GM10248 (cell line): ENCODE results near the gene DPP7.
"Not testable (repeated sequence)": the region's sequence is repeated elsewhere in the genome, so short reads cannot be mapped to it uniquely, and the experiment has no call there.

Source experiments
- CTCF ChIA-PET: fragments of 300-600 bp; sonication (Branson Sonifier 250); formaldehyde crosslinking; extraction: SDS; loops from one replicate; lab custom pipeline; 2021; ENCODE audit warnings: antibody characterized with exemption; lab: Yijun Ruan, JAX
- POLR2A ChIA-PET: fragments of 350-650 bp; sonication (Branson Sonifier 250); formaldehyde crosslinking; extraction: SDS; loops from one replicate; lab custom pipeline; 2020; ENCODE audit warnings: antibody characterized with exemption; lab: Yijun Ruan, JAX
- DNase-seq: peaks from one replicate; pipeline ENCODE4 v3.0.0; 2012; ENCODE audit errors: extremely low spot score
- CTCF ChIP-seq: IDR thresholded peaks from 2 replicates; pipeline ENCODE4 v1.5.1; 2012; ENCODE audit warnings: mild to moderate bottlenecking, low read depth; ENCODE audit errors: extremely low read depth, missing control alignments, control extremely low read depth

DPP7 gene

GRCh38 chr9:137064027-137064879 lies 50.3 kb downstream of the DPP7 start:
- TF ChIP-seq CTCF, result peak; percentile 94
- peak; percentile 69 for DNase-seq
- POLR2A ChIA-PET, result interaction anchor here (0.6 to 0.8 kb wide), 3 partner anchors 17 to 177 kb away, joined by 3 to 4 read pairs (median 3); no protein-coding TSS in a partner anchor
- CTCF ChIA-PET, result interaction anchor here (0.7 to 11.6 kb wide), 29 partner anchors 8 to 286 kb away, joined by 3 to 202 read pairs (median 5); partner anchors contain the start of genes ABCA2, ANAPC2, FBXW5 and FUT7

DNA sequence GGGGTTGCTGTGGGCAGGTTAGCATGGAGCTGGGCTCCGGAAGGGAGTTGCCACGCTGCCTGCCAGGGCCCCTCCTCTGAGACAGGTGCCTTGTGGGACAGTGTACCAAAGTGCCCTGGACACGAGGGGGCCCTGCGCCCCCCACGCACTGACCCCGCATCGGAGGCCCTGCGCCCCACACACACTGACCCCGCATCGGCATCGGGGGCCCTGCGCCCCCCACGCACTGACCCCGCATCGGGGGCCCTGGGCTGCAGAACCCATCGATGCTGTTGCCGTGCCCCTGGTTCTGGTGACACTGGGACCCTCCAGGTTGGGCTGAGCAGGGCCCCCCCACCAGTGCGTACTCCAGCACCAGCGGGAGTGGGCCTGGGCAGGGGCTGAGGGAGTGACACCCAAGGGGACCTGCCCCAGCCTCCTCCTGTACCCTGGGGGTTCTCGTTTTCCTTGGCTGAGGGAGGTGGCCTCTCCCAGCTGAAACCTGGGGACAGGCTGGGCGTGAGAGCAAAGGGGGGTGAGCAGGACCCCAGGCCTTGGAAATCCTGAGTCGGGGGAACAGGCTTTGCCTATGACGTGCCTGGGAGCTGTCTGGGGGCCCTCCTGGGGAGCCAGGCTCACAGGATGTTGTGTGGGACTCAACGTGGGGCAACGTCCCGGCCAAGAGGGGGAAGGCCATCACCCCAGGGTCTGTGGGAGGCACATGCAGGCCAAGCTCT lies 51.1 kb downstream of the DPP7 start:
- no peak for DNase-seq
- CTCF ChIA-PET, result interaction anchor here (0.7 to 11.6 kb wide), 30 partner anchors 8 to 285 kb away, joined by 3 to 202 read pairs (median 5); partner anchors contain the start of genes ABCA2, ANAPC2, FBXW5 and FUT7
- POLR2A ChIA-PET, result interaction anchor here (0.6 to 0.8 kb wide), 2 partner anchors 139 to 177 kb away, joined by 3 to 4 read pairs; no protein-coding TSS in a partner anchor
- TF ChIP-seq CTCF, result no peak

GRCh38 chr9:137062798-137063197 lies 51.7 kb downstream of the DPP7 start:
- DNase-seq, POLR2A ChIA-PET: not testable (repeated sequence)
- CTCF ChIA-PET, result interaction anchor here (0.8 to 11.6 kb wide), 7 partner anchors 9 to 201 kb away, joined by 3 to 202 read pairs (median 5); partner anchors contain the start of genes ABCA2 and FUT7

DNA sequence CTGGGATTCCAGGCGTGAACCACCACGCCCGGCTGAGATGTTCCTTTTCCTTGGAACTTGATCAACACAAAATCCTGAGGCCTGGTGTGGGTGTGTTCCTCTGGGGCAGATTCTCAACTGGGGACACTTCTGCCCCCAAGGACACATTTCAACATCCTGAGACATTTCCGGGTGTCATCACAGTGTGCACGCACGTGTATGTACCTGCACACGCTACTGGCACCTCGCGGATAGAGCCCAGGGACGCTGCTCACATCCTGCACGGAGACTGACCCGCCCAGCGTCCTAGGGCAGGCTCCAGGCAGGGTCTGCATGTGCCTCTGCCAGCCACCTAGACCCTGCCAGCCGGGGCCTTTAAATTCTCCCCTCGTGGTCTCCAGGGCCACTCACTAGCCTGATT lies 52.1 kb downstream of the DPP7 start:
- ChIA-PET POLR2A (no interaction called here), CTCF (interaction anchor here (1.9 to 11.6 kb wide), 3 partner anchors 9 to 115 kb away, joined by 5 to 202 read pairs (median 48); partner anchors contain the start of genes ABCA2 and FUT7)
- TF ChIP-seq CTCF, result no peak
- no peak for DNase-seq
